Gastrocnemius medialis (tissue), 4 donors: ENCODE results near the gene RNF227. TPM values are rescaled to one million over a fixed set of nuclear protein-coding genes. Genes with fewer than 3 reads are reported as not detected.

Experiments
- ATAC-seq, 2 donors: fragments of 150-250 bp; one replicate each; pipeline ENCODE4 v1.9.1; 2016
- DNase-seq, 2 donors: peaks; one replicate each; pipeline ENCODE4 v3.0.0-alpha.2; 2019
- H3K27ac ChIP-seq, 4 donors: fragments of 200-600 bp; sonication (generic); 1 replicate in 1 of 4; 2 replicates in 3 of 4; pipeline ENCODE4 v1.5.1; 2016 to 2018; ENCODE audit warnings: mild to moderate bottlenecking in 2 of 4, moderate library complexity in 1 of 4
- H3K27me3 ChIP-seq, 3 donors: fragments of 200-600 bp; sonication (generic) in 2 of 3; 1 replicate in 1 of 3; 2 replicates in 2 of 3; pipeline versions ENCODE4 v1.5.1 to v1.6.0; 2016 to 2019; ENCODE audit warnings: mild to moderate bottlenecking in 1 of 3, moderate library complexity in 1 of 3
- H3K36me3 ChIP-seq, 2 donors: fragments of 200-600 bp; sonication (generic) in 1 of 2; one replicate each; pipeline ENCODE4 v1.5.1; 2017 to 2018
- H3K4me1 ChIP-seq, 2 donors: fragments of 200-600 bp; sonication (generic) in 1 of 2; one replicate each; pipeline ENCODE4 v1.5.1; 2016 to 2017; ENCODE audit warnings: mild to moderate bottlenecking in 2 of 2
- H3K4me3 ChIP-seq, 4 donors: fragments of 200-600 bp; sonication (generic) in 3 of 4; 1 replicate in 1 of 4; 2 replicates in 3 of 4; pipeline ENCODE4 v1.5.1; 2016 to 2019; ENCODE audit warnings: mild to moderate bottlenecking in 2 of 4
- H3K9me3 ChIP-seq, 3 donors: fragments of 200-600 bp; sonication (generic) in 2 of 3; 1 replicate in 1 of 3; 2 replicates in 2 of 3; pipeline ENCODE4 v1.5.1; 2016 to 2019
- POLR2A ChIP-seq, 2 donors: fragments of 450-650 bp; IDR thresholded peaks; one replicate each; pipeline ENCODE4 v1.6.1; 2017; ENCODE audit warnings: antibody characterized with exemption in 2 of 2, mild to moderate bottlenecking in 2 of 2, moderate library complexity in 2 of 2
- in situ Hi-C, 4 donors: fragments of 200-750 bp; cut with MboI; loops; one replicate each; pipeline versions ENCODE4 v1.15.0 to v1.8.0; 2017; ENCODE audit warnings: low sequenced_read_pairs in 4 of 4
- intact Hi-C: fragments of 100-400 bp; cut with DNase I; formaldehyde crosslinking; loops from one replicate; pipeline ENCODE4 v1.15.1; 2023; ENCODE audit warnings: low total_unique reads
- total RNA-seq, 4 donors: library from RNA; depleted of rRNA; stranded (reverse); fragments of >200 nt; gene quantifications; one replicate each; pipeline versions ENCODE4 v1.1.0 to v1.2.3, GENCODE V29; 2016
- TF ChIP-seq, protein P1 (sequence below), 5 experiments: fragments of 450-650 bp in 3 of 5; fragments of 200-600 bp in 2 of 5; sonication (generic) in 2 of 5; IDR thresholded peaks in 4 of 5; conservative IDR thresholded peaks in 1 of 5; 1 replicate in 4 of 5; 2 replicates in 1 of 5; pipeline ENCODE4 v1.5.1; 2016 to 2019; ENCODE audit warnings: antibody characterized with exemption in 5 of 5, mild to moderate bottlenecking in 3 of 5, moderate library complexity in 3 of 5

The RNF227 gene
- total RNA-seq, 4 donors from 2014 or later, result 0.51 to 1.2 (median 0.62) TPM; not detected in 1

DNA sequence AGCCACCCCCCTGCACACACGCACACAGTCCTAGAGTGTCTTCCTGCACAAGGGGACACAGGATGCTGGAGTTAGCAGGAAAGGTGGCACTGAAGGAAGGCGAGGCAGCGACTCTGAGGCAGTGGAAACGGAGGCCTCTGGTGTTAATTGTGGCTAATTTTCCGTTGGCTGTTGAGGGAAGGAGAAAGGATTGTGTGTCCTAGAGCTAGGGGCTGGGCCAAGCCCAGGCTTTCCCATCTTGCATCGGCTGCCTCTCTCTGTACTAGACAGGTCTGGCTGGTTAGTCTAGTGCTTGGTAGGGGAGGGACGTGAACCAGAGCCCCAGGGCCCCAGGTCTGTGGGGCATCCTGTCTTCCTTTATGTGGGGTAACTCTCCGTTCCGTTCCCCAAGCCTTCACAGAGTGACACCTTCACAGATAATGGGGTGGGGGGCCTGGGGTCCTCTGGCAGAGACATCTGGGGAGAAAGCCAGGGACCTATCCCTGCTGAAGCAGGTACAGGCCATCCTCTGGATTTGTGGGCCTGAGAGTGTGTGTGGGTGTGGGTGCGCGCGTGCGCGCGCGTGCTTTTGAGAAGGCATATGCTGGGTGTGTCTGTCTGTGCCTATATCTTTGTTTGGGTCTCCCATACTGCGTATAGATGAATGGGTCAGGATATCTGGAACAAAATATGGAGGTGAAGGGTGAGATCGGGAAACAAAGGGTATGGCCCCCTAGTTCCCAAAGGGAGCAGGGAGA lies 27.7 kb downstream of the RNF227 start, which contains the start of gene CHD3:
TSS of gene CHD3 (plus strand) at position 606 of the 737 bp plus-strand sequence. CDS start 212 bp downstream, outside the sequence.
- Histone ChIP-seq H3K27ac (peak within 1 kb of the TSS; percentile 77 to 89 (median 81)), H3K4me3 (peak within 1 kb of the TSS; percentile 64 to 74 (median 68)), H3K27me3 (peaks cover 22 to 24% (median 23%) of the 10 kb centered on the region in 3 donors), H3K36me3 (no peaks in the 10 kb centered on the region), H3K9me3 (no peaks in the 10 kb centered on the region), H3K4me1 (peaks cover 41 to 47% of the 10 kb centered on the region in 2 donors)
- intact Hi-C loops, result loop anchor here (2.0 to 10.0 kb wide), 2 partner anchors 54 to 166 kb away; partner anchors contain the start of gene KDM6B
- peak in 1 of 2 donors; percentile 11 for TF ChIP-seq POLR2A (IDR thresholded peaks at IDR 0.05)
- TF ChIP-seq, protein P1, sequence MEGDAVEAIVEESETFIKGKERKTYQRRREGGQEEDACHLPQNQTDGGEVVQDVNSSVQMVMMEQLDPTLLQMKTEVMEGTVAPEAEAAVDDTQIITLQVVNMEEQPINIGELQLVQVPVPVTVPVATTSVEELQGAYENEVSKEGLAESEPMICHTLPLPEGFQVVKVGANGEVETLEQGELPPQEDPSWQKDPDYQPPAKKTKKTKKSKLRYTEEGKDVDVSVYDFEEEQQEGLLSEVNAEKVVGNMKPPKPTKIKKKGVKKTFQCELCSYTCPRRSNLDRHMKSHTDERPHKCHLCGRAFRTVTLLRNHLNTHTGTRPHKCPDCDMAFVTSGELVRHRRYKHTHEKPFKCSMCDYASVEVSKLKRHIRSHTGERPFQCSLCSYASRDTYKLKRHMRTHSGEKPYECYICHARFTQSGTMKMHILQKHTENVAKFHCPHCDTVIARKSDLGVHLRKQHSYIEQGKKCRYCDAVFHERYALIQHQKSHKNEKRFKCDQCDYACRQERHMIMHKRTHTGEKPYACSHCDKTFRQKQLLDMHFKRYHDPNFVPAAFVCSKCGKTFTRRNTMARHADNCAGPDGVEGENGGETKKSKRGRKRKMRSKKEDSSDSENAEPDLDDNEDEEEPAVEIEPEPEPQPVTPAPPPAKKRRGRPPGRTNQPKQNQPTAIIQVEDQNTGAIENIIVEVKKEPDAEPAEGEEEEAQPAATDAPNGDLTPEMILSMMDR (IDR thresholded peaks at IDR 0.05 in 4 of 5, conservative IDR thresholded peaks at IDR 0.05 in 1 of 5), result no peak
- DNase-seq (no peak), ATAC-seq (peak; percentile 19 to 21)
- in situ Hi-C loops, result loop anchor here in 1 of 4 donors (25.0 kb wide), 1 partner anchor 151 kb away; no protein-coding TSS in a partner anchor

DNA sequence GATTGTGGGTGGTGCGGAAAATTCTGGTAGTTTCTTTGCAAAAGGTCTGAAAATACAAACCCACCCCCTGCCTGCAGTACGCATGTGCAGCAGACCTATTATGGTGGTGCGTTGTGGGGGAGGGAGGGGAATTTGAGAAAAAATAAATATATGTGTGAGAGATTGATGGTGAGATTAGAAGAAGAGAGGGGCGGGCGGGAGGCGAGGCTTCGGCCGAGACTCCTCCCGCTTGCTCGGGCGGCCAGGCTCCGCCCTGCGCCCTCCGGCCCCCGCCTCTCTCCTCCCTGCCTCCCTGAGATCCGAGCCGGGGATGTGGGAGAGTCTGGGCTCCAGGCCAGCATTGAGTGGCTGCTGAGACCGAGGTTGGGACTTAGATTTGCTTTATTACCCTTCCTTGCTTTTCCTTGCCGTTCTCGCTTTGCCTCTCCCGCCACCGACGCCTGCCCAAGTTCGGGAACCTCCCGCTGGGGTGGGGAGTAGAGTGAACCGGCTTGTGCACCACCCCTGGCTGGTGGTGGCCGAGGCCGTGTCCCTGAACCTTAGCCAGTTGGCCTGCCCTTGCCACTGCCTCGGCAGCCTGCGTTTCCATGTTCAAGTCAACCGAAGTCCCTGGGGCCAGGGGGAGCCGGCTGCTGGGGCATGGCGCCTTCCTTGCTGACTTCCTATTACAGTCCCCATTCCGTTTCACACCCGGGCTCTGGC lies 28.5 kb downstream of the RNF227 start:
- TF ChIP-seq POLR2A (IDR thresholded peaks at IDR 0.05), result peak in 1 of 2 donors; percentile 55
- TF ChIP-seq, protein P1 (IDR thresholded peaks at IDR 0.05 in 4 of 5, conservative IDR thresholded peaks at IDR 0.05 in 1 of 5), result peak in 1 of 5 experiments; percentile 5
- Histone ChIP-seq H3K27ac (peak overlapping the region; percentile 77 to 89 (median 81)), H3K36me3 (no peaks in the 10 kb centered on the region), H3K9me3 (no peaks in the 10 kb centered on the region), H3K4me1 (peaks cover 41 to 47% of the 10 kb centered on the region in 2 donors), H3K27me3 (peaks cover 24 to 27% (median 25%) of the 10 kb centered on the region in 3 donors), H3K4me3 (peak overlapping the region; percentile 64 to 74 (median 68))
- intact Hi-C loops, result loop anchor here (2.0 to 10.0 kb wide), 4 partner anchors 31 to 167 kb away; partner anchors contain the start of genes CNTROB, KDM6B and NAA38
- in situ Hi-C loops, result loop anchor here in 1 of 4 donors (25.0 kb wide), 1 partner anchor 150 kb away; no protein-coding TSS in a partner anchor
- ATAC-seq (peak; percentile 61 to 72), DNase-seq (peak; percentile 65 to 80)

DNA sequence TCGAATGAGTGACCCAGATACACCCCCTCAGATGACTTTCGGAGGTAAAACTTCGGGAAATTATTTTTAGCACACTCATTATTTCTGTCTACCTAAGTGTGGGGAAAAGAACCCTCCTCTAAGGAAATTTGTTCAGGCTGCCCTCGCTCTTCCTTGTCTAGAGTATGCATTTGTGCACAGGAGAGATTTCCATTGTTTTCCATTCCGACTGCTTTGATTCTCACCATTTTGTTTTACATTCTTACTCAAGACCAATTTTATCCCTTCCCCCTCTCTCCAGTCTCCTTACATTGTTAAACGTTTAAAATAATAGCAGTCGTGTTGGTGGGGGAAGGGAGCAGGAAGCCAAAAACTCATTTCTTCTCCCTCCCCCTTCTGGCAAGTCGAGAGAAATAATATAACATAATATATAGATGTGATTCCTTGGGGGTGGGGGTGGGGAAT lies 29.0 kb downstream of the RNF227 start:
- Histone ChIP-seq H3K36me3 (no peaks in the 10 kb centered on the region), H3K4me3 (peak overlapping the region; percentile 64 to 74 (median 68)), H3K27ac (peak overlapping the region; percentile 77 to 89 (median 81)), H3K9me3 (no peaks in the 10 kb centered on the region), H3K4me1 (peaks cover 41 to 47% of the 10 kb centered on the region in 2 donors), H3K27me3 (peaks cover 24 to 31% (median 28%) of the 10 kb centered on the region in 3 donors)
- no peak for ATAC-seq
- no peak for TF ChIP-seq POLR2A (IDR thresholded peaks at IDR 0.05)
- TF ChIP-seq, protein P1 (IDR thresholded peaks at IDR 0.05 in 4 of 5, conservative IDR thresholded peaks at IDR 0.05 in 1 of 5), result peak in 1 of 5 experiments; percentile 9
- DNase-seq, result no peak
- intact Hi-C loops, result loop anchor here (2.0 to 10.0 kb wide), 3 partner anchors 30 to 168 kb away; partner anchors contain the start of genes CNTROB and NAA38
- in situ Hi-C loops, result loop anchor here in 1 of 4 donors (25.0 kb wide), 1 partner anchor 150 kb away; no protein-coding TSS in a partner anchor
